Ureter (tissue), 1 donor: ENCODE results near the gene MEX3D. TPM values are rescaled to one million over a fixed set of nuclear protein-coding genes. Genes with fewer than 3 reads are reported as not detected.

Experiments used
- DNase-seq: peaks from one replicate; pipeline ENCODE4 v3.0.0-alpha.2; 2020; ENCODE audit warnings: low spot score
- total RNA-seq: library from RNA; stranded (reverse); gene quantifications from one replicate; pipeline ENCODE4 v1.2.4, GENCODE V29; 2023
- donor health status: DM: yes; HTN: yes; CAD: no.

MEX3D gene
- 21.7 TPM for total RNA-seq

GRCh38 chr19:1568320-1569019 is at the start of gene MEX3D:
Gene MEX3D (minus strand): TSS chr19:1568325. CDS start chr19:1568058, 267 bp downstream.
- DNase-seq = peak; percentile 71

DNA sequence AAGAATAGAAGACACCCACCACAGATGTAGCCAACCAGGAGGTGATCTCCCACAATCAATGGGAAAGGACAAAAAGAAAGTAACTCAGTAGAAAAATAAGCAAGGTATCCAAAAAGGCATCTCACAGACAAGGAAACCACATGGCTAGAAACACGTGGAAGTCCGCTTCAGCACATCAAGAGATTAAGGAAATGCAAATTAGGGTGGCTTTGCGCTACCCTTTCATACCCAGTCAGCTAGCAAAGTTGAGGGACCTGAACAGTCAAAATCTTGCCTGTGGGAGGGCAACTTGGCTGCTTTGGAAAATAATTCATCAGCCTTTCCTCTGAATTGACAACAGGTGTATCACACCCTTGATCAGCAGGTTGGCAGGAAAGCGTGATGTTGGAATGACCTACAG is 48.8 kb upstream of the MEX3D start:
- DNase-seq = no peak

DNA sequence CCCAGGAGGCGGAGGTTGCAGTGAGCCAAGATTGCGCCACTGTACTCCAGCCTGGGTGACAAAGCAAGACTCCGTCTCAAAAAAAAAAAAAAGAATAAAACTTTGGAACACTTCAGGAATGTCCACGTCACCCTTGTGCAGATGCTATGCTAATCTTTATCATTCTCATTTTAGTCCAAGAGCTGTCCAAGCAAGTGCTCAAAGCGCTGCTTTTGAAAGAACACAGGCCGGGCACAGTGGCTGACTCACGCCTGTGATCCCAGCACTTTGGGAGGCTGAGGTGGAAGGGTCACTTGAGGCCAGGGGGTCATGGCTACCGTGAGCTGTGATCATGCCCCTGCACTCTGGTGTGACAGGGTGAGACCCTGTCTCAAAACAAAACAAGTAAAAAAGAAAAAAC is 48.3 kb upstream of the MEX3D start:
- DNase-seq = no peak

DNA sequence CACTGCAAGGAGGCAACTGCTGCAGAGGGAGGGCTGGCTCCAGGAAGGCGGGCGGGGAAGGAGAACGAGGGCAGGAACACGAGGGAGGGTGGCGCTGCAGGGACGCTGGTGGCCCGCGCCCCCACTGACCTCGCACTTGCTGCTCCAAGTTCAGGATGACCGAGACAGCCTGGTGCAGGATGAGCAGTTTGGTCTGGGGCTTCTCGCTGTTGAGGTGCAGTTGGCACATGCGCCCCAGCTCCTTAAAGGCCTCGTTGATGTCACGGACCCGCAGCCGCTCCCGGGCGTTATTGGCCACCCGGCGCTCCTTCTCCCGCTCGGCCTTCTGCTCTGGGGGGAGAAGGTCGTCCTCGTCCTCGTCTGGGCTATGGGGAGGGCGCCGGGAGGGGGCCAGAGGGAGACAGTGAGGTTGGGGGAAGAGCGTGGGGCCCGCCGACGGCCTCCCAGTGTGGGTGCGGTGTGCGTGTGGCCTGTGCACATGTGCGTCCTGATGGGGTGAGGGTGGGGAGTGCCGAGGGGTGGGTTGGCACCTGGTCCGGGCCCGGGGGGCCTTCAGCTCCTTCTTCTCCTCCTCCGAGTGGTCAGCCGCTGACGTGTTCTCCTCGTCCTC is 47.1 kb upstream of the MEX3D start:
- no peak for DNase-seq

DNA sequence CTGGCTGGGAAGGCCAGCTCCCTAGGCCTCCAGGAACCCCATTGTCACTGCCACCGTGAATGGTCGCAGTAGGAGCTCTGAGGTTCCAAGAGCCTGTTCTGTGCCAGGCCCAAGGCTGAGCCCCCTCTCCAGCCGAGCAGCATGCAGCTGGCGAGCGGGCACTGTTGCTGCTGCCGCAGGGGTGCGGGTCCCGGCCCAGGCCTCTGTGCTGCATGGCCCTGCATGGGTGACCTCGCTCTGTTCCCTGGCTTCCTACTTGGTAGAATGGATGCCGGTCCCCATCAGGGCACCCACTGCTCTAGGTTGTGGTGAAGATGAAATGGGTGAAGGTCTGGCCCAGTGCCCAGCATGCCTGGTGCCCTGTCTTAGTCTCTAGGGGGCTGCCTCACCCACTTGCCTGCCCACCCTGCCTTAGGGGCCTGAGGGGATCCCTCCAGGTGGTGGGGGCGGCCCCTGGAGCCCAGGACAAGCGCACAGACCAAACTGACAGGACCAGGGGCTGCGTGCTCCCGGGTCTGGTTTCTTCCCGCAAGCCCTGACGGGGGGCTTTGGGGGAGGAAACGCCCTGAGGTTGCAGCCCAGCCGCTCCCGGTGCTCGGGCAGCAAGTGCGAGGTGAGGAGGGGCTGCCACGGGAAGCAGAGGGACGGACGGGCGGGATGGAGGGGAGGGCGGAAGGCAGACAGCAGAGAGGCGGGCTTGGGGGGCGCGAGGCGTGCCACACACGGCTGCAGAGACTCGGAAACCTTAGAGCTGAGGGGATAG is 45.9 kb upstream of the MEX3D start:
- DNase-seq = no peak

DNA sequence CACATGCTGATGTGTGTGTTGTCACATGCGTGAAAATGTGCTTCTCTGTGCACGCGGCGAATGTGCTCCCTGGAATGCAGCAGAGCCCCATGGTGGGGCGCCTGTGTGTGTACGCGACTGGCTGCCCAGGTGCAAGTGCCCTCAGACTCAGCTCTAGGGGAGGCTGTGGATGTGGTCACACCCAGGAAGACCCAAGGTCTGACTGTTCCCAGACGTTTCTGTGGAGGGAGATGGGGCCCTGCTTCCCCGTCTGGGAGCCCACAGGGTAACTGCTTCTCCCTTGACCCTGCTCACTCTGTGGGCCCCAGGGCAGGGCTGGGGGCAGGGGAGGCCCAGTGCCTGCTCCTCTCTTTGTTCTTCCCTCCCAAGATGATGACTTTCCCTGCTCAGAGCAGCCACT is 45.0 kb upstream of the MEX3D start:
- DNase-seq = no peak

DNA sequence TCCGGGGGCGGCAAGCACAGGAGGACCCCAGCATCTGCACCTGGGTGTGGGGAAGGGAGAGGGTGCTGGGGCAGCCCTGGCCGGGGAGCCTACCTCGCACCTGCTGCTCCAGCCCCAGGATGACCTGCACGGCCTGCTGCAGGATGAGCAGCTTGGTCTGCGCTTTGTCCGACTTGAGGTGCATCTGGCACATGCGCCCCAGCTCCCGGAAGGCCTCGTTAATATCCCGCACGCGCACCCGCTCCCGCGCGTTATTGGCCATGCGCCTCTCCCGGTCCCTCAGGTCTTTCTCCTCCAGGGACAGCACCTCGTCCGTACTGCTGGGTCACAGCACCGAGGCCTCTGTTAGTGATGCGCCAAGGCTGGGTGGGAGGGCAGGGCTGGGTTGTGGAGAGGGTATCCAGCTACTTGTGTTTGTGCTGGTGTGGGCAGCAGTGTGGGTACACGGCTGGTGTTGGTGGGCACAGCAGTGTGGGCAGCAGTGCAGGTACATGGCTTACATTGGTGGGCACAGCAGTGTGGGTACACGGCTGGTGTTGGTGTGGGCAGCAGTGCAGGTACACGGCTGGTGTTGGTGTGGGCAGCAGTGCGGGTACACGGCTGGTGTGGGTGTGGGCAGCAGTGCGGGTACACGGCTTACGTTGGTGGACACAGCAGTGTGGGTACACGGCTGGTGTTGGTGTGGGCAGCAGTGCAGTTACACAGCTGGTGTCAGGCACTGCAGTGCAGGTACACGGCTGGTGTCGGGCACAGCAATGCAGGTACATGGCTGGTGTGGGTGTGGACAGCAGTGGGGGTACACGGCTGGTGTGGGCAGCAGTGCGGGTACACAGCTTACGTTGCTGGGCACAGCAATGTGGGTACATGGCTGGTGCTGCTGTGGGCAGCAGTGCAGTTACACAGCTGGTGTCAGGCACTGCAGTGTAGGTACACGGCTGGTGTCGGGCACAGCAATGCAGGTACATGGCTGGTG is 44.3 kb upstream of the MEX3D start:
- no peak for DNase-seq

DNA sequence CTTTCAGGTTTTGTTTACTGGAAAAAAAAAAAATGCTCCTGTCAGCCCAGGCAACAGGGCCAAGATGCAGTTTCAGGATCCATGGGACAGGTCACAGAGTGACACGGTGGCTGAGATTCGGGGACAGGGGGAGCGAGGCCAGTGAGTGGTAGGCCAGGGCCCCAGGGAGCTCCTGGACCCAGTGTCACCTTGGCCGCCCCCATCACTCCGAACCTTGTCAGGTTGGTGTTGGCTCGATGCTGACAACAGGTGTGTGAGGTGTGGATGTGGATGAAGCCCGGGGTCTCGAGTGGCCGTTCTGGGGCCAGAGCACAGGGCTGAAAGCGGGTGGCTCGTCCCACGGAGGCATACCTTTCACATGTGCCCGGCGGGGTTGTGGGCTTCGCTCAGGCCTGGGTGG is 43.2 kb upstream of the MEX3D start:
- DNase-seq = no peak

GRCh38 chr19:1610579-1610978 is 42.5 kb upstream of the MEX3D start:
- DNase-seq = no peak

DNA sequence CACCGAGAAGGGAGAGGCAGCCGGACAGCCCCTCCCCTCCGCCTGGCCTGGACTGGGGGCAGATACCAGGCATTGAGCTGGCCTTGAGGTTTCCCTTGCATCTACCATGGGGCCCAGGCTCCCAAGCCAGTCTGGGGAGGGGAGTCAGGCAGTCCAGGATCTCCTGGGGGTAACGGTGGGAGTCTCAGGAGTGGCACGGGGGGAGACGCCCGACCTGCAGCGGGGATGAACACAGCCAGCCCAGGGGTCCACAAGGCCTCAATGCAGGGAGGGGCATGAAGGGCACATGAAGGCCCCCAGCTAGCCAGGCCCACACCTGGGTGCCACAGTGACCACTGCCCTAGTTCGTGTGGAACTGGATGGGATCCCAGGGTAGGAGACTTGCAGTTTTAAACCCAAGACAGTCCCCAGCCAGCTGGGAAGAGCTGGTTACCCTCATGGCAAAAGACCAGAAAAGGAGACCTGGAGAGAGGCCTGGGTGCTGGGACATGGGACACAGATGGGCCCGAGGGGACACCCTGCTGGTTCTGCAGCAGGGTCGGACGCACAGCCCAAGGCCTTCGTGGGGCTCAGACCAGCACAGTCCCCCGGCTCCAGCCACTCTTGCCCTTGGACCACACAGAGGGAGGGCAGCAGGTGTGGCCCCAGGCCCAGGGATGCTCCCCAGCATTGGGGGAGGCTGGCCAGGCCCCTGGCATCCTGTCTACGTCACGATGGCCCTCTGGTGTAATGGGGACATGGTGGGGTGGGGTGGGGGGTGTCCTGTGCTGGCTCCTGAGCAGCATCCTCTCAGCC is 41.8 kb upstream of the MEX3D start:
- no peak for DNase-seq

DNA sequence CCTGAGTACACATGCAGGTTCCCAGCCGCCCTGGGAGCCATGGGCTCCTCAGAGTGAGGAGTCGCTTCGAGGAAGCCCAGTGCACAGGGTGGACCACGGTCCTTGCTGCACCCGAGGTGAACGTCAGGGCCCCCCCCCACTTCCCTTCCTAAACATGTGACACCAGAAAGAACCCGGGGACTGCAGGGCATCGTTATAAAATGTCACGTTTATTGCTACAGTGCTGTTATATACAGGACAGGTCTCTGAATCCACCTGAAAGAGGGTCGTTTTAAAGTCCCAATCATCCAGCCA is 40.9 kb upstream of the MEX3D start:
- no peak for DNase-seq

- DNase-seq = no peak
Measured at GRCh38 chr19:1608359-1609102, 40.4 kb upstream of the MEX3D start.

- DNase-seq = no peak
Measured at GRCh38 chr19:1606138-1606651, 38.1 kb upstream of the MEX3D start.

GRCh38 chr19:1605236-1606137 is 37.4 kb upstream of the MEX3D start, which contains the start of gene UQCR11:
Gene UQCR11 (minus strand): TSS chr19:1605462. CDS start chr19:1605409, 53 bp downstream.
- DNase-seq = peak; percentile 95

DNA sequence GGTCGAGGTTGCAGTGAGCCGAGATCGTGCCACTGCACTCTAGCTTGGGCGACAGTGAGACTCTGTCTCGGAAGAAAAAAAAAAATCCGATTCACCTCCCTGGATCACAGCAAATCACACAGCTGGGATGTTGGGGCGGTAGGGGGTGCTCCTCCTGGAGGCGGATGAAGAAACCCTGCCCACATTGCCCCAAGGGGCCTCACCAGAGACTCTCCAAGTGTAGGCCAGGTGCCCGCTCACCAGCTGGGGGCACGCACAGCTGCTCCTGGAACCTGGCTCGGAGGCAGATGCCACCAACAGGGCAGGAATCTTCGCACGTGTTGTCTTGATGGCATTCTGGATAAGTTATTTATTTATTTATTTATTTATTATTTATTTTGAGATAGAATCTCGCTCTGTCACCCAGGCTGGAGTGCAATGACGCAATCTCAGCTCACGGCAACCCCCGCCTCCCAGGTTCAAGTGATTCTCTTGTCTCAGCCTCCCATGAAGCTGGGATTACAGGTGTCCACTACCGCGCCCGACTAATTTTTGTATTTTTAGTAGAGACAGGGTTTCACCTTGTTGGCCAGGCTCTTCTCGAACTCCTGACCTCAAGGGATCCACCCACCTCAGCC is 34.1 kb upstream of the MEX3D start:
- DNase-seq = no peak

GRCh38 chr19:1601613-1602064 is 33.5 kb upstream of the MEX3D start:
- no peak for DNase-seq

DNA sequence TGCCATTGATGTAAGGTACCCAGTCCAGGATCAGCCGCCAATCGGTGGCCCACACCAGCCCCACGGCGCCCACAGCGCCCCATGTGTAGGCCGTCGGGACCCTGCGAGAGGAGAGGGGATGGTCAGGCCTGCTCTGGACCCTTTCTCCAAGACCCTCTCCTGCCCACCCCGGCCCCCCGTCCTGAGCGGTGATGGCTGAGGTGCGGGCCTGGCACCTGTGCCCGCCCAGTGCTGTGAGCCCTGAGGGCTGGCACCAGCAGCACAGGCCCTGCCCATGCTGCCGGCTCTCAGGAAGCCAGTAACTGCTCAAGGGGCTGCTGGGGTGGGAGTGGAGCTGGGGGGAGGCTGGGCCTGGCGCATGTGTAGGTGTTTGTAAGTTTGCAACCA is 31.3 kb upstream of the MEX3D start:
- no peak for DNase-seq

GRCh38 chr19:1598777-1599459 is 30.8 kb upstream of the MEX3D start:
- DNase-seq = no peak
